GM12801 (cell line): ENCODE data around the gene AP5S1.

Experiments used
- CTCF ChIP-seq: IDR thresholded peaks from one replicate; pipeline ENCODE4 v1.5.1; 2011; ENCODE audit warnings: control low read depth; ENCODE audit not compliant: insufficient read length; ENCODE audit errors: extremely low read depth

The AP5S1 gene

GRCh38 chr20:3781153-3781910, 39.0 kb upstream of the AP5S1 start, which contains the start of gene SPEF1:
SPEF1 (minus strand) TSS chr20:3781448; CDS start chr20:3781287, 161 bp downstream.
- no peak for TF ChIP-seq CTCF

- TF ChIP-seq CTCF: no peak
These were observed 37.8 kb upstream of the AP5S1 start for GRCh38 chr20:3782597-3782996.

GRCh38 chr20:3783068-3783489, 37.3 kb upstream of the AP5S1 start:
- no peak for TF ChIP-seq CTCF

GRCh38 chr20:3783511-3784195, 36.7 kb upstream of the AP5S1 start:
- no peak for TF ChIP-seq CTCF

GRCh38 chr20:3784216-3784853, 36.0 kb upstream of the AP5S1 start:
- no peak for TF ChIP-seq CTCF

GRCh38 chr20:3784863-3785239, 35.5 kb upstream of the AP5S1 start:
- TF ChIP-seq CTCF: no peak
